Left lung (tissue), 10 donors: ENCODE data around the gene UNC119. TPM values are rescaled to one million over a fixed set of nuclear protein-coding genes. Genes with fewer than 3 reads are reported as not detected.
A peak's percentile ranks its signal among the peaks of the same experiment; 100 is the strongest.

ENCODE experiments used
- ATAC-seq: fragments of 200-7000 bp; cut with Tn5 transposase; one replicate; pipeline ENCODE4 v1.9.1; 2020; ENCODE audit warnings: moderate library complexity
- DNase-seq, 4 donors: peaks; one replicate each; pipeline ENCODE4 v3.0.0-alpha.2; 2013 to 2020
- H3K27ac ChIP-seq, 2 donors: fragments of 200-600 bp; sonication (generic) in 1 of 2; one replicate each; pipeline versions ENCODE4 v1.5.0 to v1.8.0; 2020 to 2021
- H3K27me3 ChIP-seq, 2 donors: fragments of 200-600 bp; sonication (generic) in 1 of 2; one replicate each; pipeline versions ENCODE4 v1.5.0 to v1.8.0; 2020 to 2021
- H3K36me3 ChIP-seq, 2 donors: fragments of 200-600 bp; sonication (generic) in 1 of 2; one replicate each; pipeline versions ENCODE4 v1.5.0 to v1.8.0; 2020 to 2021
- H3K4me1 ChIP-seq, 2 donors: fragments of 200-600 bp; one replicate each; pipeline ENCODE4 v1.8.0; 2021
- H3K4me3 ChIP-seq, 2 donors: fragments of 200-600 bp; sonication (generic) in 1 of 2; one replicate each; pipeline versions ENCODE4 v1.5.0 to v1.8.0; 2020 to 2021; ENCODE audit warnings: mild to moderate bottlenecking in 1 of 2
- H3K9me3 ChIP-seq, 2 donors: fragments of 200-600 bp; sonication (generic) in 1 of 2; one replicate each; pipeline versions ENCODE4 v1.5.0 to v1.8.0; 2020 to 2021
- intact Hi-C, 2 donors: fragments of 100-400 bp; cut with DNase I; formaldehyde crosslinking; loops; one replicate each; pipeline versions ENCODE4 v1.11.2 to v1.14.2; 2022
- polyA plus RNA-seq, 6 donors: library from polyadenylated mRNA; unstranded; fragments of 120-200 nt; gene quantifications; one replicate each; pipeline ENCODE4 v1.2.1, GENCODE V29; 2013; ENCODE audit not compliant: insufficient read length in 6 of 6
- total RNA-seq, 2 donors: library from RNA; stranded (reverse); fragmentation: NEBNext Ultra II Directional; extraction: Animal tissue kit (Norgen Biotek cat#: 25700); gene quantifications; one replicate each; pipeline ENCODE4 v1.2.1, GENCODE V29; 2021
- TF ChIP-seq, protein P1 (sequence below), 2 donors: fragments of 200-600 bp; sonication (generic) in 1 of 2; IDR thresholded peaks; one replicate each; pipeline versions ENCODE4 v1.5.0 to v1.8.0; 2021; ENCODE audit warnings: antibody characterized with exemption in 2 of 2
- donor health status: DM: no; HTN: yes; CAD: no.
- donor health status: DM: no; HTN: no; CAD: no.

Gene UNC119
- total and polyA plus RNA-seq, 8 donors: 25.7 to 36.7 (median 34.4) TPM

DNA sequence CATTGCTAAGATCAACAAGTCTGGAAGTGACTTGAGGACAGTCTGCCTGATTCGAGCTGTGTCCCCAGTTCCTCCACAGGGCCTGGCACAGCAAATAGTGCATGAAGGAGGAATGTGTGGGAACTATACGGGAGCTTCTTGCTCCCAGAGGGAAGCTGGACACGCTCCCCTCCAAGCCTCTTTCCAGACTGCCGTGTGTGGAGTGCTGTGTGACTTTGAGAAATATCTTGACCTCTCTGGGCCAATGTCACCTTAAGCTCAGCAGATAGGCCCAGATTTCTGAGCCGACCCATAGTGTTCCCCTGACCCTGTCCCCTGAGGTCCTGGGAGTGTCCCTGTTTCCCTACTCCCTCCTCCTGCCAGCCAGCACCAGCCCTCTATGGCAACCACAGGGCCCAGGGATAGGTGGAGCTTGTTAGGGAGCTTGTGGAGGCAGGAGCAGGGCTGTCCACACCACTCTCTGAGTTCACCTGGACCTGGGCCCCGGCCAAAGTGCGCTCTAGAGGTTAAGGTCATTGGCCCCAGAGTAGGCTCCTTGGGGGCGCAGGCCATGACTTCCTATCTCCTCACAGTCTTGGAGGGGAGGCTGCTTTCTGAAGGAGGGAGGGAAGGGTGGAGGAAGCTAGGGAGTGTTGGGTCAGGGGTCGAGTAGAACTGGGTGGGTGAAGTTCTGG lies 52.6 kb downstream of the UNC119 start:
- TF ChIP-seq, protein P1, sequence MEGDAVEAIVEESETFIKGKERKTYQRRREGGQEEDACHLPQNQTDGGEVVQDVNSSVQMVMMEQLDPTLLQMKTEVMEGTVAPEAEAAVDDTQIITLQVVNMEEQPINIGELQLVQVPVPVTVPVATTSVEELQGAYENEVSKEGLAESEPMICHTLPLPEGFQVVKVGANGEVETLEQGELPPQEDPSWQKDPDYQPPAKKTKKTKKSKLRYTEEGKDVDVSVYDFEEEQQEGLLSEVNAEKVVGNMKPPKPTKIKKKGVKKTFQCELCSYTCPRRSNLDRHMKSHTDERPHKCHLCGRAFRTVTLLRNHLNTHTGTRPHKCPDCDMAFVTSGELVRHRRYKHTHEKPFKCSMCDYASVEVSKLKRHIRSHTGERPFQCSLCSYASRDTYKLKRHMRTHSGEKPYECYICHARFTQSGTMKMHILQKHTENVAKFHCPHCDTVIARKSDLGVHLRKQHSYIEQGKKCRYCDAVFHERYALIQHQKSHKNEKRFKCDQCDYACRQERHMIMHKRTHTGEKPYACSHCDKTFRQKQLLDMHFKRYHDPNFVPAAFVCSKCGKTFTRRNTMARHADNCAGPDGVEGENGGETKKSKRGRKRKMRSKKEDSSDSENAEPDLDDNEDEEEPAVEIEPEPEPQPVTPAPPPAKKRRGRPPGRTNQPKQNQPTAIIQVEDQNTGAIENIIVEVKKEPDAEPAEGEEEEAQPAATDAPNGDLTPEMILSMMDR (IDR thresholded peaks at IDR 0.05): no peak
- intact Hi-C loops: loop anchor here (5.0 kb wide), 2 partner anchors 37 to 52 kb away; partner anchors contain the start of gene UNC119 (in 1 of the 2)
- H3K4me1 ChIP-seq: no peaks in the 10 kb centered on the region
- peaks cover 0 to 9% of the 10 kb centered on the region in 2 donors for H3K27me3 ChIP-seq
- H3K4me3 ChIP-seq: no peak overlapping the region
- no peak overlapping the region for H3K27ac ChIP-seq
- DNase-seq: no peak
- no peaks in the 10 kb centered on the region for H3K36me3 ChIP-seq
- H3K9me3 ChIP-seq: no peaks in the 10 kb centered on the region
- ATAC-seq: no peak

DNA sequence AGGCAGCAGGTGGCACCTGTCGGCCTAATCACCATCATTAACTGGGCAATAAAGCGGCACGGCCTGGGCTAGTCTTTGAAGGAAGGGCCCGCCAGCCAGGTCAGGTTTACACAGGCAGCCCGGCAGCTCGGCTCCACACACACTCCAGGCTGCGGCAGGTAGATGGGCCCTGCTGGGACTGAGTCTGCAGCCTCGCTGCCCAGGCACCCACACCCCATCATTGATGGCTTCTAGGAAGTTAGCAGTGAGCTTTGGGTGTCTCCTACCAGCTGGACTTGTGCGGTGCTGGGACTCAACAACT lies 53.1 kb downstream of the UNC119 start:
- TF ChIP-seq, protein P1 (IDR thresholded peaks at IDR 0.05): no peak
- H3K36me3 ChIP-seq: no peaks in the 10 kb centered on the region
- H3K4me3 ChIP-seq: no peak overlapping the region
- H3K27ac ChIP-seq: no peak overlapping the region
- no peaks in the 10 kb centered on the region for H3K9me3 ChIP-seq
- DNase-seq: no peak
- H3K27me3 ChIP-seq: peaks cover 0 to 11% of the 10 kb centered on the region in 2 donors
- intact Hi-C loops: loop anchor here (5.0 kb wide), 2 partner anchors 38 to 53 kb away; partner anchors contain the start of gene UNC119 (in 1 of the 2)
- H3K4me1 ChIP-seq: no peaks in the 10 kb centered on the region
- ATAC-seq: no peak

DNA sequence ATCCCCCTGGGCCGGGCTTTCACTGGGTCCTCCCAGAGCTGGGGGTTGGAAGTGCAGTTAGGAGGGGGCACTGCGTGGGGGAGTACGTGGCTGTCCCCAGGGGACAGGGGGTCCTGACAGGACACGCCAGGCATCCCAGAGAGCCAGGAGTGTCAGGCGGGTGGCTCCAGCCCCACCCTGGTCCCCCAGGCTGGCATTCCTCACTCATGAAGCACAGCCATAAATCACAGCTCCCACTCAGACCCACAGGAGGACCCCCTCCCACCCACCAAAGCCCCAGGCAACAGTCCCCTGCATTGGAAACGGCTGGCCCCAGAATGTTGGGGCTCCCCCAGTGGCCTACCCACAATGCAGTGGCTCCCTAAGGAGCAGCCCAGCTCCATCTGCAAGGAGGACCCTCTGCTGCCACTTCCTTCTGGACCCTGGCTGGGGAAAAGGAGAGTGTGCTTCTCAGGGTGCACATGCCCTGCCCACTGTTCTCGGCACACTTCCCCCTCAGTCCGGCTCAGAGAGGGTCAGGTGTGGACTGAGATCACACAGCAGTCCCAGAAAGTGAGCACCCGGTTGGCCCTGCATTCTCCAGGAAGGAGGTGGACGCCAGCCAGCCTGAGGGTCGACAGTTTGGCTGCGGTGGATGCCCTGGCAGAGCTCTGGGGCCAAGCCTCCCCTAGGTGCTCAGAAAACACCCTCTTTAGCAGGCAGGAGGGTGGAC lies 53.6 kb downstream of the UNC119 start:
- ATAC-seq: no peak
- Histone ChIP-seq H3K27ac (no peak overlapping the region), H3K27me3 (peaks cover 0 to 16% of the 10 kb centered on the region in 2 donors), H3K4me1 (no peaks in the 10 kb centered on the region), H3K9me3 (no peaks in the 10 kb centered on the region), H3K36me3 (no peaks in the 10 kb centered on the region), H3K4me3 (no peak overlapping the region)
- DNase-seq: no peak
- intact Hi-C loops: loop anchor here (5.0 kb wide), 2 partner anchors 38 to 53 kb away; partner anchors contain the start of gene UNC119 (in 1 of the 2)
- TF ChIP-seq, protein P1 (IDR thresholded peaks at IDR 0.05): no peak

DNA sequence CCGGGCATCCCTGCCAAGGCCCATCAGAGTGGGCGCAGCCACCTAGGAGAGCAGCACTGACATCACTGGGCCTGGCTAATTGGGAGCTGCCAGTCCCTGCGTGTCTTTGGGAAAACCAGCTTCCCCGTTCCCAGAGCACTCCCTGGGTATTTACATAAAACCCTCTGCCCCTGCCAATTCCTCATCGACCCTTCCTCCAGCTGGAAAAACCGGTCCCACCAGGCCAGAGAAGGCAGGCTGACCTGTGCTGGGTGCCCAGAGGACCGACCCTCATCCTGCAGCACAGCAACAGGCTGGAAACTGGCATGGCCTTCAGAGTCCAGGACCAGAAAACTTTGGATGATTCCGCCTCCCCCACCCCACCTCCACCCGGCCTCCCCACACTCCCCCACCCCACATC lies 54.5 kb downstream of the UNC119 start:
- H3K27ac ChIP-seq: no peak overlapping the region
- TF ChIP-seq, protein P1 (IDR thresholded peaks at IDR 0.05): no peak
- H3K4me1 ChIP-seq: no peaks in the 10 kb centered on the region
- DNase-seq: peak in 1 of 4 donors; percentile 74
- no peak overlapping the region for H3K4me3 ChIP-seq
- no peaks in the 10 kb centered on the region for H3K9me3 ChIP-seq
- peak; percentile 31 for ATAC-seq
- H3K36me3 ChIP-seq: no peaks in the 10 kb centered on the region
- peaks cover 0 to 25% of the 10 kb centered on the region in 2 donors for H3K27me3 ChIP-seq
- intact Hi-C loops: loop anchor here (5.0 kb wide), 2 partner anchors 39 to 54 kb away; partner anchors contain the start of gene UNC119 (in 1 of the 2)

Other genes with a start within 250 kb of the UNC119 start
- 10 to 100 TPM; 27.0 to 69.3 TPM for gene TMEM97, start 233.4 kb downstream of the UNC119 start, total RNA-seq
- gene TMEM97, start 233.4 kb downstream of the UNC119 start, polyA plus RNA-seq: 10 to 100 TPM; 39.6 to 53.9 (median 45.0) TPM
- gene IFT20, start 217.2 kb downstream of the UNC119 start, total RNA-seq: 10 to 100 TPM; 27.6 to 42.2 TPM
- gene IFT20, start 217.2 kb downstream of the UNC119 start, polyA plus RNA-seq: 10 to 100 TPM; 51.0 to 60.4 (median 56.8) TPM
- gene TNFAIP1, start 216.9 kb downstream of the UNC119 start, total RNA-seq: 10 to 100 TPM; 57.6 to 80.7 TPM
- gene TNFAIP1, start 216.9 kb downstream of the UNC119 start, polyA plus RNA-seq: 10 to 100 TPM; 34.2 to 41.6 (median 40.2) TPM
- 10 to 100 TPM; 65.6 to 76.8 TPM for gene POLDIP2, start 195.1 kb downstream of the UNC119 start, total RNA-seq
- gene POLDIP2, start 195.1 kb downstream of the UNC119 start, polyA plus RNA-seq: 10 to 100 TPM; 56.0 to 67.8 (median 62.1) TPM
- gene SEBOX, start 187.4 kb downstream of the UNC119 start, total RNA-seq: not detected
- gene SEBOX, start 187.4 kb downstream of the UNC119 start, polyA plus RNA-seq: not detected
- 1 to 10 TPM in 1 of 2 donors, under 1 TPM in 1; 0.50 to 1.6 TPM for gene VTN, start 182.3 kb downstream of the UNC119 start, total RNA-seq
- gene VTN, start 182.3 kb downstream of the UNC119 start, polyA plus RNA-seq: 1 to 10 TPM in 2 of 6 donors, under 1 TPM in 4; 0.42 to 2.2 (median 0.94) TPM
- 10 to 100 TPM; 12.9 to 19.9 TPM for gene SARM1, start 180.9 kb downstream of the UNC119 start, total RNA-seq
- 10 to 100 TPM; 11.7 to 15.3 (median 12.9) TPM for gene SARM1, start 180.9 kb downstream of the UNC119 start, polyA plus RNA-seq
- gene SLC46A1, start 146.4 kb downstream of the UNC119 start, total RNA-seq: 10 to 100 TPM; 23.7 to 28.8 TPM
- gene SLC46A1, start 146.4 kb downstream of the UNC119 start, polyA plus RNA-seq: 10 to 100 TPM in 3 of 6 donors, 1 to 10 TPM in 3; 7.9 to 12.1 (median 10.5) TPM
- gene SLC13A2, start 79.0 kb downstream of the UNC119 start, total RNA-seq: not detected
- gene SLC13A2, start 79.0 kb downstream of the UNC119 start, polyA plus RNA-seq: under 1 TPM; 0.13 to 0.60 (median 0.42) TPM
- under 1 TPM; 0.18 to 0.29 TPM for gene FOXN1, start 46.3 kb downstream of the UNC119 start, total RNA-seq
- under 1 TPM; 0.06 to 0.23 (median 0.15) TPM for gene FOXN1, start 46.3 kb downstream of the UNC119 start, polyA plus RNA-seq
- 10 to 100 TPM; 59.6 to 63.3 TPM for gene PIGS, start 18.9 kb upstream of the UNC119 start, total RNA-seq
- gene PIGS, start 18.9 kb upstream of the UNC119 start, polyA plus RNA-seq: 10 to 100 TPM; 57.9 to 66.6 (median 64.0) TPM
- 10 to 100 TPM; 10.9 to 15.2 TPM for gene ALDOC, start 24.3 kb upstream of the UNC119 start, total RNA-seq
- 10 to 100 TPM; 17.7 to 25.5 (median 20.8) TPM for gene ALDOC, start 24.3 kb upstream of the UNC119 start, polyA plus RNA-seq
- gene SPAG5, start 46.4 kb upstream of the UNC119 start, total RNA-seq: 10 to 100 TPM in 1 of 2 donors, 1 to 10 TPM in 1; 9.5 to 15.2 TPM
- gene SPAG5, start 46.4 kb upstream of the UNC119 start, polyA plus RNA-seq: 10 to 100 TPM; 40.4 to 91.5 (median 63.4) TPM
- 10 to 100 TPM in 1 of 2 donors, 1 to 10 TPM in 1; 8.4 to 10.0 TPM for gene RSKR, start 61.6 kb upstream of the UNC119 start, total RNA-seq
- gene RSKR, start 61.6 kb upstream of the UNC119 start, polyA plus RNA-seq: 10 to 100 TPM; 18.9 to 31.6 (median 26.4) TPM
- gene BLTP2, start 92.5 kb upstream of the UNC119 start, total RNA-seq: 100 to 1,000 TPM; 139 to 184 TPM
- gene BLTP2, start 92.5 kb upstream of the UNC119 start, polyA plus RNA-seq: 100 to 1,000 TPM in 1 of 6 donors, 10 to 100 TPM in 5; 86.8 to 109 (median 92.7) TPM
- 10 to 100 TPM; 57.3 to 58.1 TPM for gene SDF2, start 109.3 kb upstream of the UNC119 start, total RNA-seq
- 10 to 100 TPM; 65.3 to 74.6 (median 70.6) TPM for gene SDF2, start 109.3 kb upstream of the UNC119 start, polyA plus RNA-seq
- gene SUPT6H, start 109.6 kb upstream of the UNC119 start, total RNA-seq: 10 to 100 TPM; 55.1 to 57.7 TPM
- gene SUPT6H, start 109.6 kb upstream of the UNC119 start, polyA plus RNA-seq: 10 to 100 TPM; 71.1 to 76.1 (median 74.1) TPM
- gene PROCA1, start 159.3 kb upstream of the UNC119 start, total RNA-seq: 1 to 10 TPM; 1.9 to 2.0 TPM
- gene PROCA1, start 159.3 kb upstream of the UNC119 start, polyA plus RNA-seq: 1 to 10 TPM; 6.0 to 8.3 (median 7.2) TPM
- gene RAB34, start 165.2 kb upstream of the UNC119 start, total RNA-seq: 10 to 100 TPM; 79.4 to 79.5 TPM
- gene RAB34, start 165.2 kb upstream of the UNC119 start, polyA plus RNA-seq: 100 to 1,000 TPM; 184 to 213 (median 194) TPM
- 1,000 to 10,000 TPM; 1,170 to 1,265 TPM for gene RPL23A, start 167.4 kb upstream of the UNC119 start, total RNA-seq
- gene RPL23A, start 167.4 kb upstream of the UNC119 start, polyA plus RNA-seq: 1,000 to 10,000 TPM; 1,036 to 1,220 (median 1,104) TPM
- 10 to 100 TPM; 18.4 to 20.7 TPM for gene TLCD1, start 173.6 kb upstream of the UNC119 start, total RNA-seq
- gene TLCD1, start 173.6 kb upstream of the UNC119 start, polyA plus RNA-seq: 1 to 10 TPM; 5.7 to 9.3 (median 8.2) TPM
- 1 to 10 TPM; 5.6 to 7.5 TPM for gene NEK8, start 176.2 kb upstream of the UNC119 start, total RNA-seq
- gene NEK8, start 176.2 kb upstream of the UNC119 start, polyA plus RNA-seq: 1 to 10 TPM; 6.0 to 8.1 (median 7.2) TPM
- gene TRAF4, start 191.4 kb upstream of the UNC119 start, total RNA-seq: 10 to 100 TPM; 66.1 to 81.7 TPM
- gene TRAF4, start 191.4 kb upstream of the UNC119 start, polyA plus RNA-seq: 100 to 1,000 TPM in 4 of 6 donors, 10 to 100 TPM in 2; 86.6 to 136 (median 107) TPM